AG09309 (cell line): ENCODE results near the gene NAA20.

Experiments used
- DNase-seq: peaks from one replicate; pipeline ENCODE4 v3.0.0-alpha.2; 2010; ENCODE audit warnings: low read depth
- H3K4me3 ChIP-seq: 2 replicates; pipeline ENCODE4 v1.5.1; 2011; ENCODE audit warnings: mild to moderate bottlenecking, low read depth, low read length, moderate library complexity; ENCODE audit not compliant: control insufficient read depth
- CTCF ChIP-seq: IDR thresholded peaks from 2 replicates; pipeline ENCODE4 v1.5.1; 2011; ENCODE audit warnings: mild to moderate bottlenecking, low read depth, low read length, inconsistent platforms; ENCODE audit not compliant: insufficient read depth, control insufficient read depth; ENCODE audit errors: missing control alignments

NAA20 gene

GRCh38 chr20:20065361-20065760 is 48.2 kb downstream of the NAA20 start:
- H3K4me3 ChIP-seq = no peak overlapping the region
- DNase-seq = no peak
- no peak for TF ChIP-seq CTCF

- DNase-seq = no peak
- no peak for TF ChIP-seq CTCF
- no peak overlapping the region for H3K4me3 ChIP-seq
Observed at GRCh38 chr20:20070871-20071726, 53.9 kb downstream of the NAA20 start.

- no peak for DNase-seq
- no peak overlapping the region; the same call in 1 of the 2 replicates for H3K4me3 ChIP-seq
- TF ChIP-seq CTCF = no peak
Observed at GRCh38 chr20:20073801-20074371, 56.7 kb downstream of the NAA20 start.

- DNase-seq = no peak
- TF ChIP-seq CTCF = no peak
- no peak overlapping the region for H3K4me3 ChIP-seq
Observed at GRCh38 chr20:20075032-20075431, 57.9 kb downstream of the NAA20 start.

- no peak overlapping the region for H3K4me3 ChIP-seq
- peak; percentile 25 for DNase-seq
- no peak for TF ChIP-seq CTCF
Observed at GRCh38 chr20:20076297-20077065, 59.3 kb downstream of the NAA20 start.

GRCh38 chr20:20078041-20078440 is 60.9 kb downstream of the NAA20 start:
- DNase-seq = no peak
- TF ChIP-seq CTCF = no peak
- no peak overlapping the region for H3K4me3 ChIP-seq
